NCI-H526 (cell line): ENCODE data around the gene ST6GALNAC5.
"Not testable (repeated sequence)": the region's sequence is repeated elsewhere in the genome, so short reads cannot be mapped to it uniquely, and the experiment has no call there.

Experiments
- DNase-seq, 2 experiments: peaks; one replicate each; lab custom pipeline; 2025; lab: John Stamatoyannopoulos, UW

The ST6GALNAC5 gene

GRCh38 chr1:76867342-76868130 lies at the start of gene ST6GALNAC5:
Gene ST6GALNAC5, plus strand, starts transcription at chr1:76867480.
- DNase-seq: peak; percentile 45 to 86

- no peak for DNase-seq
These were observed 47.3 kb upstream of the ST6GALNAC5 start for GRCh38 chr1:76820028-76820427.

GRCh38 chr1:76822961-76823360 lies 44.3 kb upstream of the ST6GALNAC5 start:
- DNase-seq: not testable (repeated sequence)

- DNase-seq: no peak
These were observed 43.2 kb upstream of the ST6GALNAC5 start for GRCh38 chr1:76824106-76824505.

- no peak for DNase-seq
These were observed 41.0 kb upstream of the ST6GALNAC5 start for GRCh38 chr1:76826072-76826845.

- no peak for DNase-seq
These were observed 40.2 kb upstream of the ST6GALNAC5 start for GRCh38 chr1:76827066-76827465.

- no peak for DNase-seq
These were observed 36.9 kb upstream of the ST6GALNAC5 start for GRCh38 chr1:76830373-76830772.

- DNase-seq: no peak
These were observed 34.8 kb upstream of the ST6GALNAC5 start for GRCh38 chr1:76832521-76832920.

- no peak for DNase-seq
These were observed 34.1 kb upstream of the ST6GALNAC5 start for GRCh38 chr1:76833151-76833550.

- DNase-seq: no peak
These were observed 33.4 kb upstream of the ST6GALNAC5 start for GRCh38 chr1:76833856-76834255.

- no peak for DNase-seq
These were observed 32.1 kb upstream of the ST6GALNAC5 start for GRCh38 chr1:76835203-76835602.

GRCh38 chr1:76840278-76840677 lies 27.0 kb upstream of the ST6GALNAC5 start:
- no peak for DNase-seq

GRCh38 chr1:76841460-76841859 lies 25.8 kb upstream of the ST6GALNAC5 start:
- DNase-seq: no peak

GRCh38 chr1:76843821-76844464 lies 23.3 kb upstream of the ST6GALNAC5 start:
- DNase-seq: no peak

- DNase-seq: peak; percentile 76 to 81
These were observed 13.0 kb upstream of the ST6GALNAC5 start for GRCh38 chr1:76854255-76854654.

- no peak for DNase-seq
These were observed 11.2 kb upstream of the ST6GALNAC5 start for GRCh38 chr1:76856104-76856503.

- DNase-seq: no peak
These were observed 10.1 kb upstream of the ST6GALNAC5 start for GRCh38 chr1:76857138-76857537.

GRCh38 chr1:76857973-76858372 lies 9.3 kb upstream of the ST6GALNAC5 start:
- DNase-seq: peak; percentile 37 to 74

GRCh38 chr1:76861149-76861548 lies 6.1 kb upstream of the ST6GALNAC5 start:
- no peak for DNase-seq

- DNase-seq: no peak
These were observed 4.8 kb upstream of the ST6GALNAC5 start for GRCh38 chr1:76862447-76862846.

- no peak for DNase-seq
These were observed 2.9 kb upstream of the ST6GALNAC5 start for GRCh38 chr1:76864383-76864782.

GRCh38 chr1:76865696-76866286 lies 1.5 kb upstream of the ST6GALNAC5 start:
- DNase-seq: no peak
